ENCODE data around the gene NLRP1.

The NLRP1 gene

DNA sequence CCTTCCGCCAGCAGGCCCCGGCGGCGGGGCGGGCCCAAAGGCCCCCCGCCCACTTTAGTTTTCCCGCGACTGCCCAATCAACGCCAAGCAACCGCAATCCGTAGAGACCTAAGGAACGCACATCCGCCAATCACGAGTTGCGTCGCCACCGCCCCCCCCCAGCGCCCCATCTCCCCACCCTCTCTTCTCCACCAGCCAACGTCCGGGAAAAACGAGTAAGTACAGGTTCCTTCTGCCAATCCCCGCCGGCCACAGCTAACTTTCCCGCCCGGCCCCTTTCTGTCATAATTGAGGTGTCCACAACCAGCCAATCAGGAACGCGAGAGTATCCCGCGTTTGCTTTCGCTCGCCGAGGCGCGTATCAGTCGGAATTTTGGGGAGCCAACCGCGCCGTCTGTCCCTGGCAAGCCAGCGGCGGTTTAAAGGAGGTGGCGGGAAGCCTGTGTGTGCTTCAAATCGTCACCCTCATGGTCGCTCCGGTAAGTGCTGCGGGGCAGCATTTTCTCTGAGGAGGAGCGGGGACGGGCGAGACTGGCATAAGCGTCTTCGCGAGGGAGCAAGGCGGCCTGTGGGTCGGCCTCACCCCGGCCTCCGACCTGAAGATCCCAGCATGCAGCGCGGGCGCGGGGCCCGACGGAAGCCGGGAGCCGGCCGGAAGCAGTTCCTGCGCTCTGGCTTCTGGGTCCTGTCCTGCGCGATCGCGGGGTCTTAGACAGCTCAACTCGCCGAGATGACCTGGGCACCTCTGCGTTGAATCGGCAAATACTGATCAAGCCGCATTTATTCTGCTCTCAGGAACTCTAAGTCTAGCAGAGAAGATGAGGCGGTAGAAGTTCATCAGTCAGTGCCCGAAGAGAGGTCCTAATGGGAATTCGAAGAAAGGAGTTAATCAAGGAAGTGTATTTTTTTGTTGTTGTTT is 97.8 kb downstream of the NLRP1 start, which contains the start of gene MIS12:
TSS of gene MIS12 (plus strand) at position 361 of the 919 bp plus-strand sequence. CDS start 2,297 bp downstream, outside the sequence.
- Histone ChIP-seq H3K9me3 (ENCODE audit: low read length) (peaks cover 6% of the 10 kb centered on the region), H3K4me3 (ENCODE audit: low read length) (peak within 1 kb of the TSS; percentile 99), H3K4me1 (ENCODE audit: insufficient read depth, low read length) (peaks cover 16% of the 10 kb centered on the region), H2AFZ (ENCODE audit: low read depth, low read length) (peak within 1 kb of the TSS; percentile 79), H3K27me3 (ENCODE audit: insufficient read depth, low read length) (no peaks in the 10 kb centered on the region), H3K36me3 (ENCODE audit: insufficient read depth, low read length) (peaks cover 65% of the 10 kb centered on the region)

DNA sequence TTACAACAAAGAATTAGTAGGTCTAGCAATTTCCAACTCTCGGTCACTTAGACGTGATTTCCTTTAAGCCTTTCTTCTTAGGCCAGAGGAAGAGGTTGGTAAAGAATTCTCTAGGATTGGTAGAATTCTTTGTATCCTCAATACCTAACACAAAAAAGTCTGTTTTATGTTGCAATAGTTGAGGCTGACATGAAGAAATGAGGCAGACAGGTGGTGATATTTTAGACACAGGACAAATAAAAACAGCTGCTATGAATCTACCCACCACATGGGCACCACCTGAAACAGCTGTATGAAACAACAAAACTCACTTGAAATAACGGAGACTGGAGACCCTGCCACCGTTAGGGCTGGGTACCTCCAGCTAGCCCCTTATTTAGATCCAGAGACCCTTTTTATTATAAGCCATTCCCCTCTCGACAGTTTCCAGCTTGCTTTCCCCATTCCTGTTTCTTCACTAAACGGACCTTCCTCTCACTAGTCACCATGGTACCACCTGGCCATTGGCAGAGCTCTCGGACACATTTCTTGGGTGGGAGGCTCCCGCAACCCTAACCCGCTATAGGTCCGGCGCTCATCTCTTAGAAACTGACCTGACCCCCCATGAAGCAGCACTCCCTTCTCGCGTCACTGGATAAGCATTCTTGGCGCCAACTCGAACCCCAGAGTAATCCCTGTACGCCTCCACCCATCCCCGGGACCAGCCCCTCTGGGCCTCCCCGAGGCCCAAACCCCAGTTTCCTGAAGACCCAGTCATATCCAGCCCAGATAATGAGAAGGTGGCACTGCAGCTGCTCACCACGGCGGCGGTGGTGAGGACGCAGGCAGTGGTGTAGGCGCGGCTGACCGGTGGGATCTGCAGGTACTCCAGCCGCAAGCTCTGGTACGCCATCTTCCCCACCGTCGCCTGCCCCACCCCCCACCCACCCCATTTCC is 98.8 kb downstream of the NLRP1 start, which contains the start of gene DERL2:
TSS of gene DERL2 (minus strand) at position 909 of the 936 bp plus-strand sequence. CDS start at position 892, 17 bp downstream.
- peaks cover 6% of the 10 kb centered on the region for H3K9me3 ChIP-seq (ENCODE audit: low read length)
- H3K4me3 ChIP-seq (ENCODE audit: low read length) = peak within 1 kb of the TSS; percentile 99
- peaks cover 16% of the 10 kb centered on the region for H3K4me1 ChIP-seq (ENCODE audit: insufficient read depth, low read length)
- H3K36me3 ChIP-seq (ENCODE audit: insufficient read depth, low read length) = peaks cover 68% of the 10 kb centered on the region
- peak within 1 kb of the TSS; percentile 79 for H2AFZ ChIP-seq (ENCODE audit: low read depth, low read length)
- H3K27me3 ChIP-seq (ENCODE audit: insufficient read depth, low read length) = no peaks in the 10 kb centered on the region

DNA sequence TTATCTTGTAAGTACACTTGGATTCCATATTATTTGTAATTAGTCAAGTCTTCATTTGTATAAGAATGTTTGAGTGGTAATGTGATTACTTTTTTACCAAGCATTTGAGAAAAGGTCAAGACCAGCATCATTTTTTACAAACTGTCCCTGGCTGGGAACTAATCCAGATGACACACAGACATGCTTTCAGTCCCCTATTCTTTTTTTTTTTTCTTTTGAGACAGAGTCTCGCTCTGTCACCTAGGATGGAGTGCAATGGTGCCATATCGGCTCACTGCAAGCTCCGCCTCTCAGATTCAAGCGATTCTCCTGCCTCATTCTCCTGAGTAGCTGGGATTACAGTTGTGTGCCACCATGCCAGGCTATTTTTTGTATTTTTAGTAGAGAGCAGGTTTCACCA is 102.9 kb downstream of the NLRP1 start:
- H3K27me3 ChIP-seq (ENCODE audit: insufficient read depth, low read length) = no peaks in the 10 kb centered on the region
- peaks cover 77% of the 10 kb centered on the region for H3K36me3 ChIP-seq (ENCODE audit: insufficient read depth, low read length)

DNA sequence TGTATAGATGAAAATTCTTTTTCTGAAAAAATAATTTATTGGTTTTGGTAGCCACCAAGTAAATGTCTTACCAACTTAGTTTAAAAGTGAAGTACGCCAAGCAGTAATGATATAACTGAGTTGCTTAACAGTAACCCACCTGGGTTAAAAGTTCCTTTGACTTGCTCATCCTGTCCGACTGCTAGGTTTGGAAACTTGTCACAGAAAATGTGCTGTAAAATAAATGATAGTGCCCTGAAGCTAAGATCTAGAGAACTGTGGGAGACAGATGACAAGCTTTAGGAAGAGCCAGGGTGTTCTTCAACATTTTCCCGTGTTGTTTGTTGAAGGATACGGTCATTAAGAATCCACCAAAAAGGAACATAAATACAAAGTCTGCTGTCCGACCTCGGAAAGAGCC is 103.3 kb downstream of the NLRP1 start:
- no peak overlapping the region for H2AFZ ChIP-seq (ENCODE audit: low read depth, low read length)
- H3K4me1 ChIP-seq (ENCODE audit: insufficient read depth, low read length) = peaks cover 12% of the 10 kb centered on the region
- H3K9me3 ChIP-seq (ENCODE audit: low read length) = peaks cover 14% of the 10 kb centered on the region
- no peak overlapping the region for H3K4me3 ChIP-seq (ENCODE audit: low read length)
- peaks cover 81% of the 10 kb centered on the region for H3K36me3 ChIP-seq (ENCODE audit: insufficient read depth, low read length)
- H3K27me3 ChIP-seq (ENCODE audit: insufficient read depth, low read length) = no peaks in the 10 kb centered on the region

More for the DNA sequence above, 102.9 kb downstream of the NLRP1 start:
- H3K4me3 ChIP-seq (ENCODE audit: low read length) = no peak overlapping the region
- peaks cover 14% of the 10 kb centered on the region for H3K9me3 ChIP-seq (ENCODE audit: low read length)
- H3K4me1 ChIP-seq (ENCODE audit: insufficient read depth, low read length) = peaks cover 12% of the 10 kb centered on the region
- H2AFZ ChIP-seq (ENCODE audit: low read depth, low read length) = no peak overlapping the region

DNA sequence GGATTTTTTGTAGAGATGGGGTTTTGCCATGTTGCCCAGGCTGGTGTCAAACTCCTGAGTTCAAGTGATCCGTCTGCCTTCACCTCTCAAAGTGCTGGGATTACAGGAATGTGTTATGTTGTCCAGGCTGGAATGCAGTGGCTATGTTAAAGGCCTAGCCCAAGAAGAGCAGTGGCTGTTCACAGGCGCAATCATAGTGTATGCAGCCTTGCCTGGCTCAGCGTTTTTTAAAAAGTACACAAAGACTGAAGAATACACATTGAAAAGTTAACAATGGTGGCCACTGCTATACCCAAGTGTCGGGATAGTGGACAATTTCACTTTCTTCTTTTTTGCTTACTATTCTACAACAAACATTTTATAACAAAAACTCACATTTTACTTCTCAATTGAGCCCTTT is 105.3 kb downstream of the NLRP1 start:
- Histone ChIP-seq H3K27me3 (ENCODE audit: insufficient read depth, low read length) (no peaks in the 10 kb centered on the region), H2AFZ (ENCODE audit: low read depth, low read length) (no peak overlapping the region), H3K9me3 (ENCODE audit: low read length) (peaks cover 14% of the 10 kb centered on the region), H3K4me1 (ENCODE audit: insufficient read depth, low read length) (no peaks in the 10 kb centered on the region), H3K4me3 (ENCODE audit: low read length) (no peak overlapping the region), H3K36me3 (ENCODE audit: insufficient read depth, low read length) (peaks cover 88% of the 10 kb centered on the region)

DNA sequence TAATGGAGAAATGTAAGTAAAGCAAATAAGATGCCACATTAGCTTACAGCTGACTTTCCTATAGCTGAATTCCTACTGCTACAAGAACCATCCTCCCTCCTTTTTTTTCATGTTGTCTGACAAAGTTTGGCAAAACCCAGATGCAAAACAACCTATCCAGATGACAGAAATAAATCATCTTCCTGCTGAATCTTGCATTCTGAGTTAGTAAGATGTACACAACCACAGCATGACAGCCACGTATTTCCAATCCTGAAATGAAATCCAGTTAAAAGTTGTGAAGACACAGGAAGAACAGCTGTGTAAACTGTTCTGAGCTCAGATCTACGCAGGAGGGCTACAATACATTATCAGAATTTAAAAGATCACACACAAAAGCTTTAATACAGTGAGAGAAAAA is 110.4 kb downstream of the NLRP1 start:
- Histone ChIP-seq H3K4me3 (ENCODE audit: low read length) (no peak overlapping the region), H3K4me1 (ENCODE audit: insufficient read depth, low read length) (no peaks in the 10 kb centered on the region), H3K36me3 (ENCODE audit: insufficient read depth, low read length) (peaks cover 59% of the 10 kb centered on the region), H2AFZ (ENCODE audit: low read depth, low read length) (no peak overlapping the region), H3K9me3 (ENCODE audit: low read length) (peaks cover 12% of the 10 kb centered on the region), H3K27me3 (ENCODE audit: insufficient read depth, low read length) (no peaks in the 10 kb centered on the region)

DNA sequence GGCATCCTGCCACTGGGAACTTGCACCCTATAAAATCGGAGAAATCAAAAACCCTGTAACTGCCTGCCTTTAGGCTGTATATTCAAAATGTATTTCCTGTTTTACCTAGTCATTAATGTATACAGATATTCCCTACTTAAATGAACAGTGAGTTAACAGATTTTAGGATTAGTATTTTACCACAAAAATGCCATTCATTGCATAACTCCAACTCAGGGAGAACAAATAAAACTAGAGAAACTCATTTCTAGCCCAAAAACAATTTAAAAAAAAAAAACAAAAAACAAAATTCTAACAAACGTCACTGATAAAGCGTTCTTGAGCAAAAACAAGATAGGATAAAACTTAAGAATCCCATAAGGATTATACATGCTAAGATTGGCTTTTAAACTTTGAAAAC is 111.8 kb downstream of the NLRP1 start:
- Histone ChIP-seq H3K27me3 (ENCODE audit: insufficient read depth, low read length) (no peaks in the 10 kb centered on the region), H2AFZ (ENCODE audit: low read depth, low read length) (no peak overlapping the region), H3K4me1 (ENCODE audit: insufficient read depth, low read length) (peaks cover 4% of the 10 kb centered on the region), H3K9me3 (ENCODE audit: low read length) (no peaks in the 10 kb centered on the region), H3K4me3 (ENCODE audit: low read length) (no peak overlapping the region), H3K36me3 (ENCODE audit: insufficient read depth, low read length) (peaks cover 46% of the 10 kb centered on the region)

DNA sequence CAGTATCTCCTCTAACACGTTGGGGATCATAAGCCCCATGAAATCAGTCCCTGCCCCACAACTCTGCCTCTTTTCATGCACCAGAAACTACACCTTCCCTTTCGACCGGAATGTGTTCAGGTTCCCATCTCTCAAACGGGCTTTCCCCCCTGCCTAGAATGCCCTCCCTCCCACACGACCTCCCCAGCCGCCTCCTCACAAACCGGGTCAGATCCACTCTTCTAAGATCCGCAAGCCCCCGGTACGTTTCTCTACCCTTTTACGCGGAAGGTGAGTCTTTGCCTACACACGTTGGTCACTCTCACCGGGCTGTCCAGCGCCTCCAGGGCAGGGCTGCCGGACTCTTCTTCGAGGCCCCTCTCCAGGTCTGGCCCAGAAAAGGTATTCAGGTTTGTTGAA is 116.2 kb downstream of the NLRP1 start:
- Histone ChIP-seq H3K36me3 (ENCODE audit: insufficient read depth, low read length) (peaks cover 13% of the 10 kb centered on the region), H3K4me1 (ENCODE audit: insufficient read depth, low read length) (peaks cover 16% of the 10 kb centered on the region), H3K9me3 (ENCODE audit: low read length) (no peaks in the 10 kb centered on the region), H2AFZ (ENCODE audit: low read depth, low read length) (peak overlapping the region; percentile 29), H3K27me3 (ENCODE audit: insufficient read depth, low read length) (no peaks in the 10 kb centered on the region), H3K4me3 (ENCODE audit: low read length) (peak overlapping the region; percentile 90)

DNA sequence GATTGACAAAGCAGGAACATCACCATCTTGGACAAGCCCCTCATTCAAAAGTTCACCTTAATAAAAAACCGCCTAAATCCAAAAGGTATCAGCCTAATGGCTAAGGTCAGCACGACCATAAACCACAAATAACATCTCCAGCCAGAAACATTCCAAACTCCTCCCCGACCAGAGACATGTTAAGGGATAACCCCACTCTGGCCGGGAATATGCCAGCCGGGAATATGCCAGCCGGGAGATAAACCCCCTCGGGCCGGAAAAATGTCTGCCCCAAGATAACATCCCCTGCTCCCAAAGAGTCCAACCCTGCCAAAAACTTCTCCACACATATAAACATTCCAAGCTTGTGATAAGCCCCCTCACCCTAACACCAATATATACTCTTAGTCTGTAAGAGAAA is 116.9 kb downstream of the NLRP1 start:
- Histone ChIP-seq H3K4me1 (ENCODE audit: insufficient read depth, low read length) (peaks cover 16% of the 10 kb centered on the region), H2AFZ (ENCODE audit: low read depth, low read length) (no peak overlapping the region), H3K36me3 (ENCODE audit: insufficient read depth, low read length) (peaks cover 13% of the 10 kb centered on the region), H3K4me3 (ENCODE audit: low read length) (peak overlapping the region; percentile 90), H3K27me3 (ENCODE audit: insufficient read depth, low read length) (no peaks in the 10 kb centered on the region), H3K9me3 (ENCODE audit: low read length) (no peaks in the 10 kb centered on the region)

DNA sequence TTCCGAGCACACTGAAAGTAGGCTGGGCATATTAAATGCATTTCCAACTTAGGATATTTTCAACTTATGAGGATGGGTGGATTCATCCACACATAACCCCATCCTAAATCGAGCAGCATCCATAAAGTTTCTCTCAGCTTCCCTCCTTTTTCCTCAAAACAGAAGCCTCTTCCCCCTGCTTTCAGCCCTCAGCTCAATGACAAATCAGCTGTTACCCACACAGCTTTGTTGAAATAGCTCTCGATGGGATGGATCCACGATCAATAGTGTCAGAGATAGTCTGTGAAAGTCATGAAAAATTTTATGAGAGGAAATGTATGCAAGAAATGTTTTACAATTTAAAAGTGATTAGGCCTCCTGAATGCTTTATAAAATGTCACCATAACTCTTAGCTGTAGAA is 118.0 kb downstream of the NLRP1 start:
- H3K4me1 ChIP-seq (ENCODE audit: insufficient read depth, low read length) = peaks cover 16% of the 10 kb centered on the region
- peaks cover 9% of the 10 kb centered on the region for H3K36me3 ChIP-seq (ENCODE audit: insufficient read depth, low read length)
- peak overlapping the region; percentile 90 for H3K4me3 ChIP-seq (ENCODE audit: low read length)
- H3K9me3 ChIP-seq (ENCODE audit: low read length) = no peaks in the 10 kb centered on the region
- H2AFZ ChIP-seq (ENCODE audit: low read depth, low read length) = no peak overlapping the region
- H3K27me3 ChIP-seq (ENCODE audit: insufficient read depth, low read length) = no peaks in the 10 kb centered on the region

DNA sequence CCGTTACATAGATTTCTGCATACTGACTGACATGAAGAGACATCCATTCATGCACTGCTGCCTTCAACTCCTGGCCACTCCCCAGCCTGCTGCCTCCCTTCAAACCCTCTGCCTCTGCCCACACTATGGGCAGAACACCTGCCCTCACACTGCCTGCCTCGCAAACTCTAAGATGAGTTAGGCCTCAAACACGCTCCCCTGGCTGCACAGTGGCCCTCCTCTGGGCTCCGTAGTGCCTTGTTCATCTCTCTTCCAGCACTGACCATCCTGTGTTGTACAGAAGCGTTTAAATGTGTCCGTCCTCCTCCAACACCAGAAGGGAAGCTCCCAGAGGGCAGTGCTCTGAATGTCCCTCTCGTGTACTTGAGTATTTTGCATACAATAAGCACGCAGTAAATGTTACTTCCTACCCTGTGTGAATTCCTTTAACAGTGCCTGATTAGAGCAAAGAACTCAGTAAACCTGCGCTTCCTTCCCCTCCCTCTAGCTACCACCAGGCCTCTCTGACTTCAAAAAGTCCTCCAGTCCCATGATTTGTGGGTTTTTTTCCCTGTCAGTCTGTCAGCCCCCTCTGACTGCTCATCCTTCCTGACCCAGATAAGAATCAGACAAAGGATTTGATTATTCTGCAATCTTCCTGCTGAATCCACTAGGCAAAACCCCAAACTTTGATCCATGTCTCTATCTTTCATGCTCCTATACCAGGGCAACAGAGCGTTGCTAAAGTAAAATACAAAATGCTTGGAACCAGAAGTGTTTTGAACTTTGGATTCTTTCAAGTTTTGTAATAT is 119.4 kb downstream of the NLRP1 start:
- Histone ChIP-seq H3K36me3 (ENCODE audit: insufficient read depth, low read length) (peaks cover 19% of the 10 kb centered on the region), H3K4me1 (ENCODE audit: insufficient read depth, low read length) (peaks cover 16% of the 10 kb centered on the region), H3K9me3 (ENCODE audit: low read length) (no peaks in the 10 kb centered on the region), H2AFZ (ENCODE audit: low read depth, low read length) (no peak overlapping the region), H3K4me3 (ENCODE audit: low read length) (no peak overlapping the region), H3K27me3 (ENCODE audit: insufficient read depth, low read length) (no peaks in the 10 kb centered on the region)

Measured in neuron (in vitro differentiated cells).